ENCODE data around the gene SLC41A1. TPM values are rescaled to one million over a fixed set of nuclear protein-coding genes. Genes with fewer than 3 reads are reported as not detected.

SLC41A1 gene
- total and polyA plus RNA-seq, 9 of the 15 experiments (the other 6 are each of a cell fraction or from before 2014, with no cell fraction given) = 4.1 to 29.3 (median 11.4) TPM

GRCh38 chr1:205803986-205804385 is 9.0 kb downstream of the SLC41A1 start (continued):
- TF ChIP-seq CREB5 (CRISPR knock-in tag; IDR thresholded peaks at IDR 0.05) (no peak), ARID3A (IDR thresholded peaks at IDR 0.05; ENCODE audit: borderline replicate concordance, low read depth, low read length) (no peak), ZNF277 (CRISPR knock-in tag; IDR thresholded peaks at IDR 0.05; ENCODE audit: borderline replicate concordance) (no peak), ZBTB40 (IDR thresholded peaks at IDR 0.05) (no peak), ZBTB40 (CRISPR knock-in tag; IDR thresholded peaks at IDR 0.05) (no peak), RAD21 (CRISPR knock-in tag; conservative IDR thresholded peaks at IDR 0.05 in 1 of 2, IDR thresholded peaks at IDR 0.05 in 1 of 2) (no peak)

All from K562 (cell line).